CD4-positive, alpha-beta T cell (primary cell): Measurements from ENCODE around the gene ZBTB20. TPM values are rescaled to one million over a fixed set of nuclear protein-coding genes. Genes with fewer than 3 reads are reported as not detected.

Experiments
- ATAC-seq: fragments of 200-7000 bp; cut with Tn5 transposase; one replicate; pipeline ENCODE4 v1.10.0; 2022; ENCODE audit warnings: mild to moderate bottlenecking; ENCODE audit not compliant: poor library complexity
- CTCF ChIA-PET: fragments of 350-600 bp; sonication (Branson Sonifier 250); formaldehyde crosslinking; loops from one replicate; lab custom pipeline; 2021; ENCODE audit warnings: antibody characterized with exemption, inconsistent platforms; lab: Charles Lee
- POLR2A ChIA-PET: fragments of 350-600 bp; sonication (Branson Sonifier 250); formaldehyde crosslinking; loops from one replicate; lab custom pipeline; 2021; ENCODE audit warnings: antibody characterized with exemption, inconsistent platforms; lab: Charles Lee
- DNase-seq, 14 experiments: peaks; one replicate each; pipeline ENCODE4 v3.0.0-alpha.2; 2013 to 2020; ENCODE audit warnings: mixed read lengths in 2 of 14
- H3K27ac ChIP-seq, 2 donors: one replicate each; pipeline versions ENCODE4 v1.5.1 to v1.7.0; 2013; ENCODE audit warnings: low read length in 2 of 2, low read depth in 1 of 2, mild to moderate bottlenecking in 1 of 2
- H3K27me3 ChIP-seq, 2 experiments: 1 replicate in 1 of 2; 2 replicates in 1 of 2; pipeline versions ENCODE4 v1.6.1 to v1.7.0; 2013; ENCODE audit warnings: low read length in 2 of 2, control low read depth in 1 of 2, mild to moderate bottlenecking in 1 of 2, moderate library complexity in 1 of 2; ENCODE audit not compliant: insufficient read depth in 2 of 2, control insufficient read depth in 1 of 2
- H3K36me3 ChIP-seq: one replicate; pipeline ENCODE4 v1.6.1; 2013; ENCODE audit warnings: low read length, control low read depth; ENCODE audit not compliant: insufficient read depth
- H3K4me1 ChIP-seq: one replicate; pipeline ENCODE4 v1.6.1; 2013; ENCODE audit warnings: low read length, control low read depth; ENCODE audit not compliant: insufficient read depth
- H3K4me3 ChIP-seq: one replicate; pipeline ENCODE4 v1.5.1; 2013; ENCODE audit warnings: mild to moderate bottlenecking, low read length, moderate library complexity
- H3K9me3 ChIP-seq, 2 experiments: 1 replicate in 1 of 2; 2 replicates in 1 of 2; pipeline versions ENCODE4 v1.6.1 to v1.7.0; 2013; ENCODE audit warnings: low read length in 2 of 2, mild to moderate bottlenecking in 2 of 2, control low read depth in 1 of 2, moderate library complexity in 1 of 2; ENCODE audit not compliant: control insufficient read depth in 1 of 2, insufficient read depth in 1 of 2
- H3K27ac Mint-ChIP-seq: one replicate; pipeline ENCODE4 v1.8.0; 2020; ENCODE audit warnings: mixed read lengths
- H3K27me3 Mint-ChIP-seq: one replicate; pipeline ENCODE4 v1.8.0; 2021; ENCODE audit warnings: mixed read lengths
- H3K36me3 Mint-ChIP-seq: one replicate; pipeline ENCODE4 v1.8.0; 2021; ENCODE audit warnings: low read depth, mixed read lengths
- H3K4me1 Mint-ChIP-seq: one replicate; pipeline ENCODE4 v1.8.0; 2021; ENCODE audit warnings: low read depth, mixed read lengths
- H3K4me3 Mint-ChIP-seq: one replicate; pipeline ENCODE4 v1.8.0; 2020; ENCODE audit warnings: mild to moderate bottlenecking, mixed read lengths
- H3K9me3 Mint-ChIP-seq: one replicate; pipeline ENCODE4 v1.8.0; 2020; ENCODE audit warnings: mixed read lengths
- intact Hi-C, 2 experiments: fragments of 100-400 bp; cut with DNase I in 1 of 2; cut with micrococcal nuclease in 1 of 2; formaldehyde crosslinking; loops; one replicate each; pipeline versions ENCODE4 v1.15.1 to v1.9.0; 2023 to 2025; cut with DNase I, micrococcal nuclease
- total RNA-seq, 174 experiments: library from RNA in 2 of 174; stranded (reverse) in 2 of 174; gene quantifications; one replicate each; pipeline ENCODE4 v1.2.3 and lab custom pipeline; 2021 to 2026
- TF ChIP-seq, protein P1 (sequence below): fragments of 200-600 bp; IDR thresholded peaks from one replicate; pipeline ENCODE4 v1.8.0; 2022; ENCODE audit warnings: antibody characterized with exemption, mild to moderate bottlenecking

The ZBTB20 gene
- total RNA-seq, 2 experiments from 2014 or later = 41.6 to 47.4 TPM

DNA sequence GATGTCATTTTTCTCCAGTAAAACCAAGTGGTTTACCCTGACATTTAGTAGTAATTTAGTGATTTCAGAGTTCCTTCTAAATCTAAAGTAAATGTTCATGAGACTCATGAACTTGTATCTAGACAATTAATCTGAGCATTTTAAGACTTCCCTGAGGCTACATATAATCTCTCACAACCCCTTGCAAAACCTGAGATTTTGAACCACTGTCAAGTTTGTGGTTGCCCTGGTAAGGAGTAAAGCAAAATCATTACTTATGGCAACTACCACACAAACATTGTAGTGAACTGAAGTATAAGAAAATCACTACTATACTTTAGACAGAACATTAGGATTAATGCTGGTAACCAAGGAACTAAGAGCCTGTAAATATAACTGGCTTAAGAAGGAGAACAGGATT is 483.1 kb downstream of the ZBTB20 start:
- intact Hi-C loops = no loop called here
- POLR2A ChIA-PET = no interaction called here
- Mint-ChIP-seq H3K9me3 (peaks cover 8% of the 10 kb centered on the region), H3K36me3 (peaks cover 50% of the 10 kb centered on the region), H3K4me3 (no peak overlapping the region), H3K27me3 (no peaks in the 10 kb centered on the region), H3K27ac (no peak overlapping the region), H3K4me1 (no peaks in the 10 kb centered on the region)
- CTCF ChIA-PET = no interaction called here
- H3K4me3 ChIP-seq = no peak overlapping the region
- H3K4me1 ChIP-seq = no peaks in the 10 kb centered on the region
- no peaks in the 10 kb centered on the region for H3K36me3 ChIP-seq
- ATAC-seq (no peak), DNase-seq (no peak)
- TF ChIP-seq, protein P1, sequence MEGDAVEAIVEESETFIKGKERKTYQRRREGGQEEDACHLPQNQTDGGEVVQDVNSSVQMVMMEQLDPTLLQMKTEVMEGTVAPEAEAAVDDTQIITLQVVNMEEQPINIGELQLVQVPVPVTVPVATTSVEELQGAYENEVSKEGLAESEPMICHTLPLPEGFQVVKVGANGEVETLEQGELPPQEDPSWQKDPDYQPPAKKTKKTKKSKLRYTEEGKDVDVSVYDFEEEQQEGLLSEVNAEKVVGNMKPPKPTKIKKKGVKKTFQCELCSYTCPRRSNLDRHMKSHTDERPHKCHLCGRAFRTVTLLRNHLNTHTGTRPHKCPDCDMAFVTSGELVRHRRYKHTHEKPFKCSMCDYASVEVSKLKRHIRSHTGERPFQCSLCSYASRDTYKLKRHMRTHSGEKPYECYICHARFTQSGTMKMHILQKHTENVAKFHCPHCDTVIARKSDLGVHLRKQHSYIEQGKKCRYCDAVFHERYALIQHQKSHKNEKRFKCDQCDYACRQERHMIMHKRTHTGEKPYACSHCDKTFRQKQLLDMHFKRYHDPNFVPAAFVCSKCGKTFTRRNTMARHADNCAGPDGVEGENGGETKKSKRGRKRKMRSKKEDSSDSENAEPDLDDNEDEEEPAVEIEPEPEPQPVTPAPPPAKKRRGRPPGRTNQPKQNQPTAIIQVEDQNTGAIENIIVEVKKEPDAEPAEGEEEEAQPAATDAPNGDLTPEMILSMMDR = no peak
- H3K27me3 ChIP-seq = no peaks in the 10 kb centered on the region
- no peak overlapping the region for H3K27ac ChIP-seq
- H3K9me3 ChIP-seq = peaks cover 0 to 9% of the 10 kb centered on the region in 2 experiments

DNA sequence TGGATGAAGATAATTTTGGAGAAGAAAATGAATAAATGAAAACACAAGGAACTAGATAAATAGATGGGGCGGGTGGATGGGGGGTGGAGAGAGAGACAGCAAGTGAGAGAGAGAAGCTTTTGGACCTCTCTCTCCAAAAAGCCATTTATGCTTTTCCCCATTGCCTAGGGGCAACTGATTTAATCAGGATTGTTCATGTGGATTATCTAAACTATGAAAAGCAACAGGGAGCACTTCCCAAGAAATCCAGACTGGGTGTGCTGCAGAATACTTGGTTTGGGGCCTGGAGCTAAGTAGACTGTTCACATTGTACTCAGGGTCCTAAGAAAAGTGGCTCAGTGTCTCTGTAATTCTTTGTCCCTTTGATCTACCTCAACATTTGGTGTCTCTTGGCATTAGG is 486.3 kb downstream of the ZBTB20 start:
- Histone ChIP-seq H3K27me3 (no peaks in the 10 kb centered on the region), H3K4me1 (no peaks in the 10 kb centered on the region), H3K36me3 (no peaks in the 10 kb centered on the region), H3K27ac (no peak overlapping the region), H3K4me3 (no peak overlapping the region), H3K9me3 (peaks cover 0 to 9% of the 10 kb centered on the region in 2 experiments)
- peaks cover 8% of the 10 kb centered on the region for H3K9me3 Mint-ChIP-seq
- ATAC-seq (no peak), DNase-seq (no peak)
- intact Hi-C loops = no loop called here
- peaks cover 59% of the 10 kb centered on the region for H3K36me3 Mint-ChIP-seq
- H3K27me3 Mint-ChIP-seq = no peaks in the 10 kb centered on the region
- TF ChIP-seq, protein P1 = no peak
- H3K4me3 Mint-ChIP-seq = no peak overlapping the region
- CTCF ChIA-PET = no interaction called here
- POLR2A ChIA-PET = no interaction called here
- H3K27ac Mint-ChIP-seq = no peak overlapping the region
- no peaks in the 10 kb centered on the region for H3K4me1 Mint-ChIP-seq

DNA sequence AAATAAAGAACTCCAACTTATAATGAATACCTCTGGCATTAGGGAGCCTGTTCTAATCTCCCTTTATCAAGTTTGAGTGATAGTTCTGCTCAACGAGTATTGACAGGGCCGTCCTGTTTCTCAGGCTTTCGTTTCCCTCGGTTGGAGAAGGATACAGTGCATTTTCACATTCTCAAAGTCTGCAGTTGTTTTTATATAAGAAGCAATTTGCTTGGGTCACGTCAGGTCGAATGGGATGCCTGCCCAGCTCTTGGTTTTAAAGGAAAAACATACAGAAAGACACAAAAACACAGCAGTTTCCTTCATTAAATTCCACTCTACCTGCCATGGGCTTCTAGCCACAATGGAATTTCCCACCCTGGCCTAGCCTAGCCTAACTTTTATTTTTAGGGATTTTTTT is 487.0 kb downstream of the ZBTB20 start:
- ChIA-PET POLR2A (no interaction called here), CTCF (no interaction called here)
- Histone ChIP-seq H3K27me3 (no peaks in the 10 kb centered on the region), H3K9me3 (peaks cover 0 to 9% of the 10 kb centered on the region in 2 experiments), H3K36me3 (no peaks in the 10 kb centered on the region), H3K4me1 (no peaks in the 10 kb centered on the region), H3K27ac (no peak overlapping the region), H3K4me3 (no peak overlapping the region)
- no peak overlapping the region for H3K27ac Mint-ChIP-seq
- no peaks in the 10 kb centered on the region for H3K4me1 Mint-ChIP-seq
- H3K4me3 Mint-ChIP-seq = no peak overlapping the region
- H3K27me3 Mint-ChIP-seq = no peaks in the 10 kb centered on the region
- intact Hi-C loops = no loop called here
- H3K9me3 Mint-ChIP-seq = peaks cover 5% of the 10 kb centered on the region
- TF ChIP-seq, protein P1 = no peak
- peaks cover 52% of the 10 kb centered on the region for H3K36me3 Mint-ChIP-seq
- DNase-seq = no peak
- ATAC-seq = no peak
